H1 (cell line): ENCODE measurements around the gene CCR3. TPM values are rescaled to one million over a fixed set of nuclear protein-coding genes. Genes with fewer than 3 reads are reported as not detected.

Experiments used
- CTCF ChIA-PET: fragments of 300-600 bp; sonication (Branson Sonifier 250); formaldehyde crosslinking; loops from one replicate; lab custom pipeline; 2021; ENCODE audit not compliant: partially characterized antibody; lab: Charles Lee
- POLR2A ChIA-PET: fragments of 300-600 bp; sonication (Branson Sonifier 250); formaldehyde crosslinking; loops from one replicate; lab custom pipeline; 2021; ENCODE audit warnings: inconsistent platforms; ENCODE audit not compliant: partially characterized antibody; lab: Charles Lee
- DNase-seq, 2 experiments: peaks; one replicate each; pipeline versions ENCODE4 v3.0.0 to v3.0.0-alpha.2; 2010 to 2022; ENCODE audit warnings: low spot score in 2 of 2, low read depth in 1 of 2, mixed read lengths in 1 of 2
- FAIRE-seq: peaks from 2 replicates; lab custom pipeline; 2011; peaks lifted over from hg19 to GRCh38; lab: Jason Lieb, UNC
- H2AFZ ChIP-seq: 2 replicates; pipeline ENCODE4 v1.8.1; 2012; ENCODE audit warnings: low read length, inconsistent platforms
- H2AK5ac ChIP-seq: 2 replicates; pipeline ENCODE4 v1.6.1; 2013; ENCODE audit warnings: low read depth, low read length
- H2BK120ac ChIP-seq: replicated peaks from 2 replicates; pipeline ENCODE3; 2013; ENCODE audit warnings: low read depth, low read length, inconsistent platforms
- H2BK12ac ChIP-seq: 2 replicates; pipeline ENCODE4 v1.6.1; 2013; ENCODE audit warnings: low read depth, low read length
- H2BK15ac ChIP-seq: 2 replicates; pipeline ENCODE4 v1.6.1; 2013; ENCODE audit warnings: low read length
- H2BK20ac ChIP-seq: 2 replicates; pipeline ENCODE4 v1.6.1; 2013; ENCODE audit warnings: low read length
- H2BK5ac ChIP-seq: 2 replicates; pipeline ENCODE4 v1.6.1; 2013; ENCODE audit warnings: low read depth, low read length
- H3K14ac ChIP-seq: 2 replicates; pipeline ENCODE4 v1.6.1; 2013; ENCODE audit warnings: inconsistent platforms; ENCODE audit not compliant: insufficient read length
- H3K18ac ChIP-seq: 2 replicates; pipeline ENCODE4 v1.6.1; 2013; ENCODE audit warnings: low read length; ENCODE audit errors: extremely low read depth
- H3K23ac ChIP-seq: 2 replicates; pipeline ENCODE4 v1.6.1; 2013; ENCODE audit warnings: inconsistent platforms; ENCODE audit not compliant: insufficient read length
- H3K23me2 ChIP-seq: 2 replicates; pipeline ENCODE4 v1.6.1; 2013; ENCODE audit warnings: low read depth, low read length
- H3K27ac ChIP-seq: 2 replicates; pipeline ENCODE4 v1.6.1; 2011; ENCODE audit warnings: low read depth, low read length, inconsistent platforms
- H3K27me3 ChIP-seq, 4 experiments: replicated peaks in 1 of 4; 1 replicate in 1 of 4; 2 replicates in 3 of 4; pipeline versions ENCODE4 v1.6.1 to v1.8.1; 2011 to 2013; ENCODE audit warnings: low read length in 3 of 4, mild to moderate bottlenecking in 3 of 4, inconsistent platforms in 2 of 4, mixed read lengths in 2 of 4, moderate library complexity in 1 of 4; ENCODE audit not compliant: control insufficient read depth in 3 of 4, insufficient read depth in 3 of 4; ENCODE audit errors: extremely low read depth in 1 of 4
- H3K36me3 ChIP-seq, 4 experiments: 2 replicates each; pipeline versions ENCODE4 v1.6.1 to v1.8.1; 2011 to 2013; ENCODE audit warnings: mild to moderate bottlenecking in 4 of 4, low read length in 3 of 4, moderate library complexity in 2 of 4, control low read depth in 1 of 4, inconsistent platforms in 1 of 4; ENCODE audit not compliant: insufficient read depth in 4 of 4, control insufficient read depth in 2 of 4
- H3K4ac ChIP-seq: replicated peaks from 2 replicates; pipeline ENCODE3; 2013; ENCODE audit warnings: low read length, low read depth, mixed read lengths, inconsistent platforms; ENCODE audit not compliant: insufficient read length
- H3K4me1 ChIP-seq, 4 experiments: replicated peaks in 1 of 4; 1 replicate in 1 of 4; 2 replicates in 3 of 4; pipeline versions ENCODE4 v1.6.1 to v1.8.1; 2011 to 2013; ENCODE audit warnings: low read length in 3 of 4, inconsistent platforms in 2 of 4, mixed read lengths in 1 of 4; ENCODE audit not compliant: insufficient read depth in 4 of 4, control insufficient read depth in 3 of 4
- H3K4me2 ChIP-seq, 2 experiments: 2 replicates each; pipeline versions ENCODE4 v1.6.1 to v1.8.1; 2011 to 2013; ENCODE audit warnings: low read depth in 2 of 2, low read length in 2 of 2, control low read depth in 1 of 2, inconsistent platforms in 1 of 2, mild to moderate bottlenecking in 1 of 2; ENCODE audit not compliant: insufficient read depth in 1 of 2
- H3K4me3 ChIP-seq, 4 experiments: fragments of 200-600, 300-600 bp in 1 of 4; sonication (generic), shearing (Covaris generic), sonication (Bioruptor Twin) in 1 of 4; 2 replicates each; pipeline versions ENCODE4 v1.5.1 to v1.8.1; 2011 to 2016; ENCODE audit warnings: low read length in 4 of 4, low read depth in 3 of 4, control low read depth in 2 of 4, inconsistent platforms in 2 of 4, mild to moderate bottlenecking in 2 of 4, mixed read lengths in 1 of 4, moderate library complexity in 1 of 4; ENCODE audit not compliant: insufficient read depth in 2 of 4; ENCODE audit errors: extremely low read depth in 1 of 4
- H3K56ac ChIP-seq: replicated peaks from 2 replicates; pipeline ENCODE3; 2013; ENCODE audit warnings: low read depth, mild to moderate bottlenecking, mixed read lengths, low read length, inconsistent platforms; ENCODE audit not compliant: insufficient read length
- H3K79me1 ChIP-seq: 2 replicates; pipeline ENCODE4 v1.6.1; 2013; ENCODE audit warnings: low read depth, low read length, control low read depth
- H3K79me2 ChIP-seq, 2 experiments: 2 replicates each; pipeline versions ENCODE4 v1.6.1 to v1.8.1; 2012 to 2013; ENCODE audit warnings: low read length in 2 of 2, mild to moderate bottlenecking in 2 of 2, inconsistent platforms in 1 of 2; ENCODE audit not compliant: insufficient read depth in 2 of 2, control insufficient read depth in 1 of 2
- H3K9ac ChIP-seq, 4 experiments: replicated peaks in 1 of 4; 1 replicate in 1 of 4; 2 replicates in 3 of 4; pipeline versions ENCODE4 v1.6.1 to v1.8.1; 2011 to 2013; ENCODE audit warnings: low read depth in 3 of 4, low read length in 3 of 4, control low read depth in 2 of 4, mild to moderate bottlenecking in 2 of 4, moderate library complexity in 2 of 4, inconsistent platforms in 1 of 4; ENCODE audit errors: extremely low read depth in 1 of 4
- H3K9me3 ChIP-seq, 2 experiments: 2 replicates each; pipeline versions ENCODE4 v1.6.1 to v1.8.1; 2012 to 2013; ENCODE audit warnings: mild to moderate bottlenecking in 2 of 2, moderate library complexity in 2 of 2, control low read depth in 1 of 2, inconsistent platforms in 1 of 2, low read depth in 1 of 2, low read length in 1 of 2, mixed read lengths in 1 of 2; ENCODE audit not compliant: insufficient read depth in 2 of 2
- H4K20me1 ChIP-seq, 2 experiments: replicated peaks in 1 of 2; 2 replicates each; pipeline versions ENCODE3 to v1.8.1; 2011 to 2013; ENCODE audit warnings: inconsistent platforms in 2 of 2, low read length in 2 of 2, mild to moderate bottlenecking in 1 of 2; ENCODE audit not compliant: insufficient read depth in 2 of 2, control insufficient read depth in 1 of 2
- H4K5ac ChIP-seq: 2 replicates; pipeline ENCODE4 v1.6.1; 2013; ENCODE audit warnings: low read length, low read depth, mixed read lengths, inconsistent platforms; ENCODE audit not compliant: insufficient read length
- H4K8ac ChIP-seq: 2 replicates; pipeline ENCODE4 v1.8.0; 2013; ENCODE audit warnings: mild to moderate bottlenecking, moderate library complexity, low read length, inconsistent platforms; ENCODE audit not compliant: insufficient read depth; ENCODE audit errors: extremely low read depth
- H4K91ac ChIP-seq: replicated peaks from 2 replicates; pipeline ENCODE3; 2013; ENCODE audit warnings: low read length, mixed read lengths, inconsistent platforms; ENCODE audit not compliant: insufficient read length
- CHD1 ChIP-seq: IDR thresholded peaks from 2 replicates; pipeline ENCODE4 v1.6.1; 2012; ENCODE audit warnings: low read depth, low read length, improper control_type of control experiment
- RBBP5 ChIP-seq: IDR thresholded peaks from 2 replicates; pipeline ENCODE4 v1.7.1; 2012; ENCODE audit warnings: low read depth, mild to moderate bottlenecking, inconsistent platforms, low read length, moderate library complexity, borderline replicate concordance
- TAF7 ChIP-seq: optimal IDR thresholded peaks from 2 replicates; pipeline ENCODE3; 2011; ENCODE audit warnings: low read depth, mild to moderate bottlenecking, inconsistent platforms, low read length, moderate library complexity, borderline replicate concordance
- WGBS, 2 experiments: shearing (Covaris generic) in 1 of 2; methylation state at CpG; one replicate each; pipeline versions ENCODE4 v1.1.6 to v1.1.7; 2013 to 2015; ENCODE audit warnings: low lambda C conversion rate in 2 of 2, mixed read lengths in 2 of 2, inconsistent platforms in 1 of 2, low coverage in 1 of 2, missing lambda C conversion rate in 1 of 2; ENCODE audit not compliant: insufficient replicate concordance in 2 of 2, insufficient coverage in 1 of 2, insufficient read length in 1 of 2; ENCODE audit errors: extremely low coverage in 1 of 2, missing lambda C conversion rate in 1 of 2; 5-methylcytosine and 5-hydroxymethylcytosine counted together
- polyA plus RNA-seq, 7 experiments: library from polyadenylated mRNA; depleted of rRNA in 3 of 7; stranded (reverse) in 5 of 7; unstranded in 2 of 7; fragments of >200 nt in 5 of 7; fragments of 200-250 nt in 2 of 7; gene quantifications; 1 replicate in 5 of 7; 2 replicates in 1 of 7; 4 replicates in 1 of 7; pipeline versions ENCODE4 v1.2.1 to v1.2.3, GENCODE V29; 2011 to 2013; ENCODE audit warnings: missing spikeins in 2 of 7, mixed read lengths in 2 of 7
- total RNA-seq: library from RNA; stranded (reverse); fragmentation: NEBNext Ultra II Directional; extraction: Animal tissue kit (Norgen Biotek cat#: 25700); gene quantifications from 2 replicates; pipeline ENCODE4 v1.2.1, GENCODE V29; 2021

CCR3 gene
- total and polyA plus RNA-seq, 2 of the 8 experiments (the other 6 are each of a cell fraction or from before 2014, with no cell fraction given) = not detected

DNA sequence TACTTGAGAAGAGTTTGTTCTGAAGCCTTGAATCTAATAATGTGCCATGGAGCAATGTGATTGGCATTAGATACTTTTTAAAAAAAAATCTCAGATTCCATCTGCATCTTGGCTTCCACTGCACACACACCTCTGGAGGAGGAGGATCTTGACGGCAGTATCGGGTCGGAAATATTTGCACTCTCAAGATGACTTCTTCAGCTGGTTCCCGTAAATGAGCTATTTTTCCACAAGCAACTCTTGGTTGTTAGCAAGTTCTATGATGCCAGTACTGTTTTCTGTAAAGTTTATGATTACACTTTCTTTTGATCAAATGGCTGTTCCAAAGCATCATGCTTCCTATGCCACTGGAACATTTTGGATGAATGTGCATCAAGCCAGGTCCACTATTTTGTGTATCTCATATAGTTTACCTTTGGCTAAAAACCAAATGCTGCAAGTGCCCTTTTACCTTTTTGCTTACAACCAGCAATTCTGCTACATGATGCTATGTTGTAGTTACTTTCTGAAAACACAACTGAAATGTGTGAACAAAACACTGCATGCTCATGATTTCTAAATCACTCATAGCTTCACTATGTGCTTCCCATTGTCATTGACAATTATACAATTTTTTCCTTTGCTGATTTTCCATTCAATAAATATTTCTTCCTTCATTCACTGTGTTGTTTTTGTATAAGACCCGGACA lies 43.8 kb downstream of the CCR3 start:
- ChIA-PET POLR2A (interaction anchor here (1.1 kb wide), 1 partner anchor 9 kb away, joined by 5 read pairs; no protein-coding TSS in a partner anchor), CTCF (interaction anchor here (0.6 to 4.4 kb wide), 2 partner anchors 10 to 87 kb away, joined by 3 to 21 read pairs; no protein-coding TSS in a partner anchor)
- no peak overlapping the region for H3K4me3 ChIP-seq
- no peak overlapping the region for H3K9ac ChIP-seq
- TF ChIP-seq CHD1 = no peak
- TF ChIP-seq TAF7 = no peak
- TF ChIP-seq RBBP5 = no peak
- WGBS, 2 experiments = 75% methylated on average over 5 of the region's 5 CpGs; no CpG with 5 or more reads in 1 of the 2 experiments
- no peak overlapping the region for H3K18ac ChIP-seq
- no peaks in the 10 kb centered on the region for H3K36me3 ChIP-seq
- no peak overlapping the region for H2AK5ac ChIP-seq
- no peak overlapping the region for H2BK12ac ChIP-seq
- H2BK120ac ChIP-seq = no peak overlapping the region
- no peaks in the 10 kb centered on the region for H3K4me1 ChIP-seq
- H4K5ac ChIP-seq = no peak overlapping the region
- no peaks in the 10 kb centered on the region for H3K23me2 ChIP-seq
- H3K27me3 ChIP-seq = no peaks in the 10 kb centered on the region
- H3K56ac ChIP-seq = no peak overlapping the region
- no peaks in the 10 kb centered on the region for H3K79me1 ChIP-seq
- H4K8ac ChIP-seq = no peak overlapping the region
- H2BK20ac ChIP-seq = no peak overlapping the region
- H2AFZ ChIP-seq = no peak overlapping the region
- no peaks in the 10 kb centered on the region for H4K20me1 ChIP-seq
- H3K23ac ChIP-seq = no peak overlapping the region
- DNase-seq = no peak
- H3K27ac ChIP-seq = no peak overlapping the region
- no peaks in the 10 kb centered on the region for H3K9me3 ChIP-seq
- no peaks in the 10 kb centered on the region for H3K79me2 ChIP-seq
- no peak overlapping the region for H2BK5ac ChIP-seq
- H3K14ac ChIP-seq = no peak overlapping the region
- H3K4ac ChIP-seq = no peak overlapping the region
- FAIRE-seq = peak; percentile 39
- H4K91ac ChIP-seq = no peak overlapping the region
- H2BK15ac ChIP-seq = no peak overlapping the region
- H3K4me2 ChIP-seq = no peak overlapping the region
